HG02884 (cell line): ENCODE measurements around the gene MFAP4.
A peak's percentile ranks its signal among the peaks of the same experiment; 100 is the strongest.

ENCODE experiments used
- ATAC-seq: cut with Tn5 transposase; IDR thresholded peaks from one replicate; pipeline ENCODE4 v1.9.1; 2021; ENCODE audit warnings: mild to moderate bottlenecking, moderate library complexity; ENCODE audit not compliant: unreplicated experiment

MFAP4 gene

DNA sequence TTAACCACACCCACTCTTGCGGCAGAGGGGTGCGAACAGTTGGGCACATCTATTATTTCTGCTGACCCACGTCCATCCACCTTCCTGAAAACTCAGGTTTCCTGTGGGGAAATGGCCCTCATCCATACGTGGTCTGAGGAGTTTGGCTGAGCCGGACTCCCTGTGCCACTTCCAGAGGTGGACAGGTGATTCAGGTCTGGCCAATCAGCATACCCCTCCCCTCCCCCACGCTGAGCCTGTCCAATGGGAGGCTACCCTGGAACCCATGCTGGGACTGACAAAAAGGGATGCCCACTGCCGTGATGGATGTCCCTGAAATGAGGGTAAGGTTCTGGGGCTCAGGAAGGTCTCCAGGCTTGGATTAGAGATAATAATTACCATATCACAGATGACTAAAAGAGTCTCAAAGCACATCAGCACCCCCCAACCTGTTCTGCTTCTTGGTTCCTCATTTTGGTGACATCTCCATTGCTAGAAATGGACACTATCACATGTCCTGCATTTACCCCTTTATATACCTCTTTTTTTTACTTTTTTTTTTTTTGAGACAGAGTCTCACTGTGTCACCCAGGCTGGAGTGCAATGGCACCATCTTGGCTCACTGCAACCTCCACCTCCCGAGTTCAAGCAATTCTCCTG is 14.0 kb downstream of the MFAP4 start:
- no peak for ATAC-seq

GRCh38 chr17:19372439-19372838 is 14.6 kb downstream of the MFAP4 start:
- ATAC-seq, result no peak

DNA sequence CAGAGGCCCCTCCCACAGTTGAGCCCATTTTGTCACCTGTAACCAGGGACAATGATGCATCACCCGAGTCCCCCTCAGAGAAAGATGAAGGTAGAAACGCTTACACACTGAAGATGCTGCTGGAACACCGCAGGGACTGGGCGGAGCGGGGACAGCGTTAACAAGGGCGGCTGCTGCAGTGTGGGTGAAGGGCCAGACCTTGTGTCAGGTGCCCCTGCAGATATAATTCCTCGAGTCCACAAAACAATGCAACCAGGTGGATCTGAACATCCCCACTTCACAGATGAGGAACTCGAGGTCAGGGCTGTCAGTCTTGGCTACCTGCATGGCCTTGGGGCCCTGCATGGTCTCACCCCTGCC is 15.0 kb downstream of the MFAP4 start:
- no peak for ATAC-seq

DNA sequence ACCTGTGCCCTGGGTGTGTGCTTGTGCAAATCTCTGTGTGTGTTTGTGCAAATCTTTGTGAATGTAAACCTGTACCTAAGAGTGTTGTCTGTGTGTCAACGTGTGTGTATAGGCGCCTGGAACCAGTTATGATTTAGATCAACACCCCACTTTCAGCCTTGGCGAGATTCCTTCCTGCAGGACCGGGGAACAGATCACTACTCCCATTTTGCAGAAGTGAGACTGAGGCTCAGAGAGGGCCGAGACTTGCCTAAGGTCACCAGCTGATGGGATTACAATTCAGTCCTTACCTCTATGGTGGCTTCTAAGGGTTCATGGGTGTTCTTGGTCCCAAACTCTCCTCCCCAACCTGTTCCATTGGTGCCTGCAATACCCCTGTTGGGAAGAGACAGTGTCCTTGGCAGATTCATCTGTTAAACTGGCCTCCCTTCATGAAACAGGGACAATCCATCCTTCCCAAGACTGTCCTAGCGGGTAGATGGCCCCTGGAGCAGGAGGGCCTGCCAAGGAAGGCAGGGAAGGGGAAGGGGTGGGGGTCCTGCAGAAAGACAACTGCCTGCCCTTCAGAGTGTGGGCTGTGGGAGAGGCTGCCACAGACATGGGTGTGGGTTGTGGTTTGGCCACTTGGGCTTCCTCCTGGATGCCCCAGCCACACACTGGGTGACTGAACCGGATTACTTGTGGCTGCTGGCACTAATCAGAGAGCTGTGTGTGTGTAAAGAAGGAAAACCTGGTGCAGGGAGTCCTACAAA is 15.6 kb downstream of the MFAP4 start:
- ATAC-seq, result no peak

- ATAC-seq, result no peak
Measured at GRCh38 chr17:19370493-19370960, 16.5 kb downstream of the MFAP4 start.

DNA sequence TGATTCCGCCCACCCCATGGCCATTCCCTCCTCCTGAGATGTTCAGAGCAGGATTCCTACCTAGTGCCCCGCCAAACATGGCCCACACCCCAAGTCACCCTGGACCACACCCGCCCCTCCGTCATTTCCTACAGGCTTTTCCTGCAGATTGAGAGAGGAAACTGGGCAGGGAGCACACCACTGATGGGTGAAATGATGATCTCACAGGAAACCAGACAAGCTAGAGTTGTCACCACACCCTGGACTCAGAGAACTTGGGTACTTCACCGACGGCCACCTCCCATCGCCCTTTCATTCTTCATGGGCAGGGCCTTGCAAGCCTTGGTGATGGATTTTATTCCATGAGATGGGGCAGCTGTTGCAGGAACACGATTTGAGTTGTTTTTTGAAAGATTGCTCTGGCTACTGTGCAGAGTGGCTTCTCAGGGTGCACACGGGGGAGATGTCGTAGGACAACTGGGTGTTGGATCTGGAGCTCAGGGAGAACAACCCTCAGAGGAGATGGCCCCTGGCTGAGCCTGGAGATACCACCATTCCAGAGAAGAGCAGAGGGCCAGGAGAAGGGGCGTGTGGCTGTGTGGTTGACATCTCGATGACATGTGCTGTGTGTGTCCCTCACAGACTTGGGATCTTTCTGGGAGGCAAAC is 17.0 kb downstream of the MFAP4 start:
- no peak for ATAC-seq

- no peak for ATAC-seq
Measured at GRCh38 chr17:19369107-19369778, 17.7 kb downstream of the MFAP4 start.

GRCh38 chr17:19368229-19368628 is 18.8 kb downstream of the MFAP4 start:
- ATAC-seq, result no peak

- no peak for ATAC-seq
Measured at GRCh38 chr17:19366637-19366972, 20.4 kb downstream of the MFAP4 start.

DNA sequence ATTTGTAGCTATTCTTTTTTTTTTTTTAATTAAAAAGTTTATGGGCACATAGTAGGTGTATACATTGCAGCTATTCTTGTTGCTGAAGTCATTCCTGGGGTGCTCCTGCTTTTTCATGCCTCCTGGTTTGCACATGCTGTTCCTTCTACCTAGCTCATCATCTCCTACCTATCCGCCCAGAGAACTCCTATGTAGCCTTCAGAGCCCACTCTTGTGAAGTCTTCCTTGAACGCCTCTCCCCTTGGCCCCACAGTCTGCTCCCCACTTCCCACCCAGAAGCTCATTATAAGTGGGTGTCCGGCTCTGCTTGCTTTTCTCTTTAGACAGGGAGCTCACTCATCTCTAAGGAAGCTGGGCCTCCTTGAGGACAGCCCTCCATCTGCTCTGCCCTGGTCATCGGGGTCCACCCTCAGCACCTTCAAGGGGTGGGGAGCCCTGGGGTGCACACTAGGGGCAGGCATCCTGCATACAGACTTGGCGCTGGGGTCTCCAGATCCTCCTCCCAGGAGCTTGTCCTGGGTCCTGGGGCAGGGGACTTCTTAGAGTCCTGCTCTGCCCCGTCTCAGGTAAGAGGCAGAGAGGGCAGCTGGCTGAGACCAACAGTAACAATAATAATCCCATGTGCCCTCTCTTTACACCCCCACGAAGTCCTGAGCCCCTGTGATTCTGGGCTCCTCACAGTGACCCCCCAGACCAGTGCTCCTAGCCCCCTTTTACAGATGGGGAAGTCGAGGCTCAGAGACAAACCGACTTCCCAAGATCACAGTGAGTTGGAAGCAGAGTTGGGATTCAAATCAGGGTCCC is 21.0 kb downstream of the MFAP4 start:
- ATAC-seq, result no peak

DNA sequence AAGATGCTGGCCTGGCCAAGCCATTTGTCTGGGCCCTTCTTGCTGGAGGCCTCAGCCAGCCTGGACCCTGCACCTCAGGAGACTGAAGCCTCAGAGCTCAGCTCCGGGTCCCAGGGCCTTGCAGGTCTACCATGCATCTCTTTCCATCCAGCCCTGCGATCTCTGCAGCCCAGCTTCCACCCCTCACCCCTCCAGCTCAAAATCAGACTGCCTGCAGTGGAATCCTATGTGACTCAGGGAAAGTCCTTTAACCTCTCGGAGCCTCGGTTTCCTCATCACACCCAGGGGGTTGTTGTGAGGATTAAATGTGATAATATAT is 21.5 kb downstream of the MFAP4 start:
- ATAC-seq, result no peak

DNA sequence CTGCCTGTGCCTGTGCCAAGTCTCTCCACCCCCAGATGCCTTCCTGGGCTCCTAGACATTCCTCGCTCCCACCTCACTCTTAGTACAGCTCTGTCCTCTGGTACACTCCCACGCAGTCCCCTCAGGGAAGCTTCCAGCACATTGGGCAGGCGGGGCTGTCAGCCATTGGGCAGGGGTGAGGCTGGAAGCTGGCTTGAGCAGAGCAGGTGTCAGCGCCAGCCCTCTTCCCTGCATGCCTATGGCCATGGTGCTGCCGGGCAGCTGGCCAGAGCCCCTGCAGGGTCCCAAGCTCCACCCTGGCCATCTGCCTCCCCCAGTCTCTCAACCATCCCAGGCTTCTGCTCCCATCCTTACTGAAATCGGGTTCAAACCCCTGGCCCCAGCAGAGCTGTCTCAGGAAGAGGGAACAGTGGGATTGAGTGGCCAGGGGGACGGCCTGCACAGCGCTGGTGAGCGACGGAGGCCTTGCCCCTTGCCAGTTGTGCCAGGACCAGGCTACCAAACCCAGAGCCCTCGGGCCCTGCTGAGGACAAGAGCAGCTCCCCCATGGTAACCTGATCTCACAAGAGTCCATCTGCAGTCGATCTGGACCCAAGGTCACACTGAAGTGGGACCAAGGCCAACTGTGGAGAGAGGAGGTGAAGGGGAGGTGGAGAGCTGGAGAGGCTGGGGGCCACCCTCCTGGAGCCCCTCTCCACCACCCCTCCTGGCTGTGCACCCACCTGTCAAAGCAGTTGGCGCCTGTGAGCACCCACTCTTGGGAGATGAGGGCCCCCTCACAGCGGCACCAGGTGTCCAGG is 22.1 kb downstream of the MFAP4 start:
- no peak for ATAC-seq

- ATAC-seq, result no peak
Measured at GRCh38 chr17:19363460-19364035, 23.4 kb downstream of the MFAP4 start.

DNA sequence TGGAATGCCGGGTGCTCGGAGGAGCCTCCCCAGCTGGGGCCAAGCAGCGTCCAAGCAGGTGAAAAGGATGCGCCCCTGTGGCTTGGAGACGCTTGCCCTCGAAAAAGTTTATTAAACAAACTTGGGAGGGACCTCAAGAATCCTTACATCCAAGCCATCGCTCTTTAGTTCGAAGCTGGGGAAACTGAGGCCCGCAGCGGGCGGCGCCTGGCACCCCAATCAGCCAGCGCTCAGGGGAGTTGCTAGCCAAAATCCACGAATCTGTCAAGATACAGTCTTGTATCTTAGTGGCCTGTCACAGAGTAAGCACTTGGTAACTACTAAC is 23.9 kb downstream of the MFAP4 start:
- no peak for ATAC-seq

GRCh38 chr17:19362277-19363113 is 24.5 kb downstream of the MFAP4 start, which contains the start of gene B9D1:
Gene B9D1 (minus strand): TSS chr17:19362723. CDS start chr17:19362569, 154 bp downstream.
- ATAC-seq, result peak; percentile 64

GRCh38 chr17:19361944-19362276 is 25.1 kb downstream of the MFAP4 start:
- no peak for ATAC-seq

GRCh38 chr17:19361326-19361725 is 25.7 kb downstream of the MFAP4 start:
- no peak for ATAC-seq

GRCh38 chr17:19360772-19361171 is 26.2 kb downstream of the MFAP4 start:
- no peak for ATAC-seq

- ATAC-seq, result no peak
Measured at GRCh38 chr17:19359856-19360255, 27.1 kb downstream of the MFAP4 start.
